ENCODE data around the gene ARHGEF28. TPM values are rescaled to one million over a fixed set of nuclear protein-coding genes. Genes with fewer than 3 reads are reported as not detected.

The ARHGEF28 gene
- polyA plus RNA-seq, 2 donors, result 5.9 to 6.5 TPM

- Histone ChIP-seq H3K27me3 (ENCODE audit: control insufficient read depth in 1 of 2, insufficient read depth in 2 of 2, low read length in 2 of 2) (no peaks in the 10 kb centered on the region), H3K4me1 (ENCODE audit: control insufficient read depth in 2 of 2, insufficient read depth in 2 of 2, low read length in 1 of 2) (peaks cover 2 to 11% of the 10 kb centered on the region in 2 donors), H3K27ac (ENCODE audit: low read depth in 2 of 2, low read length in 1 of 2) (no peak overlapping the region), H3K4me3 (ENCODE audit: low read depth in 1 of 2, low read length in 2 of 2) (no peak overlapping the region), H3K36me3 (ENCODE audit: control insufficient read depth in 2 of 2, insufficient read depth in 2 of 2, low read length in 1 of 2) (no peaks in the 10 kb centered on the region), H3K9me3 (ENCODE audit: control insufficient read depth in 2 of 2, insufficient read depth in 1 of 2, low read depth in 1 of 2, low read length in 1 of 2) (no peaks in the 10 kb centered on the region)
- WGBS, 2 donors, result 77 to 81% methylated on average over 7 of the region's 7 CpGs
These were observed 199.2 kb downstream of the ARHGEF28 start for GRCh38 chr5:73825199-73825598.

DNA sequence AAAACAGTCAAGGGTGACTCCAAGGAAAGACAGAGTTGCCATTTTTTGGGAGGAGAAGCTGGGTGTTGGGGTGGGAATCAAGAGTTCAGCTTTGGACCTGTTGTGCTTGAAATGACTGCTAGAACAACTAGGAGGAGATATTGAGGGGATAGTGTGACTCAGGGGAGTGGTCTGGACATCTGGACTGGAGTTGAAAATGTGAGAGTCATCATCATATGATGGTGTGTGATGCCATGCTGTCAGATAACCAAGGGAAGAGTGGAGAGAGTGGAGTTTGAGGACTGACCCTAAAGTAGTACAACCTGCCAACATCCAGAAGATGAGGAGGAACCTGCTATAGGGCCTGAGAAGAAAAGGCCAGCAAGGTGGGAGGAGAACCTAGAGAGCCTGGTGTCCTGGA lies 199.7 kb downstream of the ARHGEF28 start:
- peaks cover 2 to 6% of the 10 kb centered on the region in 2 donors for H3K4me1 ChIP-seq (ENCODE audit: control insufficient read depth in 2 of 2, insufficient read depth in 2 of 2, low read length in 1 of 2)
- H3K4me3 ChIP-seq (ENCODE audit: low read depth in 1 of 2, low read length in 2 of 2), result no peak overlapping the region
- H3K9me3 ChIP-seq (ENCODE audit: control insufficient read depth in 2 of 2, insufficient read depth in 1 of 2, low read depth in 1 of 2, low read length in 1 of 2), result no peaks in the 10 kb centered on the region
- H3K27ac ChIP-seq (ENCODE audit: low read depth in 2 of 2, low read length in 1 of 2), result peak overlapping the region; percentile 54 to 71
- H3K36me3 ChIP-seq (ENCODE audit: control insufficient read depth in 2 of 2, insufficient read depth in 2 of 2, low read length in 1 of 2), result no peaks in the 10 kb centered on the region
- no peaks in the 10 kb centered on the region for H3K27me3 ChIP-seq (ENCODE audit: control insufficient read depth in 1 of 2, insufficient read depth in 2 of 2, low read length in 2 of 2)

- WGBS, 2 donors, result 38 to 52% methylated on average over 7 of the region's 7 CpGs
- peak overlapping the region; percentile 54 to 70 for H3K27ac ChIP-seq (ENCODE audit: low read depth in 2 of 2, low read length in 1 of 2)
- no peaks in the 10 kb centered on the region for H3K36me3 ChIP-seq (ENCODE audit: control insufficient read depth in 2 of 2, insufficient read depth in 2 of 2, low read length in 1 of 2)
- H3K27me3 ChIP-seq (ENCODE audit: control insufficient read depth in 1 of 2, insufficient read depth in 2 of 2, low read length in 2 of 2), result no peaks in the 10 kb centered on the region
- H3K4me1 ChIP-seq (ENCODE audit: control insufficient read depth in 2 of 2, insufficient read depth in 2 of 2, low read length in 1 of 2), result peaks cover 2 to 6% of the 10 kb centered on the region in 2 donors
- no peaks in the 10 kb centered on the region for H3K9me3 ChIP-seq (ENCODE audit: control insufficient read depth in 2 of 2, insufficient read depth in 1 of 2, low read depth in 1 of 2, low read length in 1 of 2)
- H3K4me3 ChIP-seq (ENCODE audit: low read depth in 1 of 2, low read length in 2 of 2), result no peak overlapping the region
These were observed 200.5 kb downstream of the ARHGEF28 start for GRCh38 chr5:73826301-73827105.

DNA sequence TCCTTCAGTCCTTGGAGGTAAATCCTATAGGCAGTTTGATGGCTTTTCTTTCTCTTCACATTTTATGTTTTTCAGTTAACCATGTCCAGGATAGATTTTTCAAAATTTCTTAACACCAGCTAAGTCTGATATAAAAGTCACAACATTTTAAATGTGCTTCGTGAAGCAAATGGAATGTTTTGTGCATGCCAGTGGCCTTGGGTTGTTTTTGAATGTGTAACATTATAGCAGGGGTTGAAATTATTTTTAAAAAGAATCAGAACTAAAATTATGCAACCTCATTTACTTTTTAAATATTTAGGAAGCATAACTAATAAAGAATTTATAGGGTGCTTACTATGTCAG lies 201.1 kb downstream of the ARHGEF28 start:
- Histone ChIP-seq H3K4me1 (ENCODE audit: control insufficient read depth in 2 of 2, insufficient read depth in 2 of 2, low read length in 1 of 2) (peaks cover 2 to 6% of the 10 kb centered on the region in 2 donors), H3K36me3 (ENCODE audit: control insufficient read depth in 2 of 2, insufficient read depth in 2 of 2, low read length in 1 of 2) (no peaks in the 10 kb centered on the region), H3K27me3 (ENCODE audit: control insufficient read depth in 1 of 2, insufficient read depth in 2 of 2, low read length in 2 of 2) (no peaks in the 10 kb centered on the region), H3K9me3 (ENCODE audit: control insufficient read depth in 2 of 2, insufficient read depth in 1 of 2, low read depth in 1 of 2, low read length in 1 of 2) (no peaks in the 10 kb centered on the region), H3K4me3 (ENCODE audit: low read depth in 1 of 2, low read length in 2 of 2) (no peak overlapping the region), H3K27ac (ENCODE audit: low read depth in 2 of 2, low read length in 1 of 2) (peak overlapping the region in 1 of 2 donors; percentile 54)
- 34 to 55% methylated on average over 1 of the region's 1 CpG for WGBS, 2 donors

- Histone ChIP-seq H3K4me3 (ENCODE audit: low read depth in 1 of 2, low read length in 2 of 2) (no peak overlapping the region), H3K27me3 (ENCODE audit: control insufficient read depth in 1 of 2, insufficient read depth in 2 of 2, low read length in 2 of 2) (no peaks in the 10 kb centered on the region), H3K36me3 (ENCODE audit: control insufficient read depth in 2 of 2, insufficient read depth in 2 of 2, low read length in 1 of 2) (no peaks in the 10 kb centered on the region), H3K9me3 (ENCODE audit: control insufficient read depth in 2 of 2, insufficient read depth in 1 of 2, low read depth in 1 of 2, low read length in 1 of 2) (no peaks in the 10 kb centered on the region), H3K4me1 (ENCODE audit: control insufficient read depth in 2 of 2, insufficient read depth in 2 of 2, low read length in 1 of 2) (peaks cover 2 to 6% of the 10 kb centered on the region in 2 donors), H3K27ac (ENCODE audit: low read depth in 2 of 2, low read length in 1 of 2) (no peak overlapping the region)
- WGBS, 2 donors, result 70 to 73% methylated on average over 3 of the region's 3 CpGs
These were observed 202.5 kb downstream of the ARHGEF28 start for GRCh38 chr5:73828465-73828864.

- no peaks in the 10 kb centered on the region for H3K9me3 ChIP-seq (ENCODE audit: control insufficient read depth in 2 of 2, insufficient read depth in 1 of 2, low read depth in 1 of 2, low read length in 1 of 2)
- 59 to 70% methylated on average over 1 of the region's 1 CpG for WGBS, 2 donors
- no peak overlapping the region for H3K4me3 ChIP-seq (ENCODE audit: low read depth in 1 of 2, low read length in 2 of 2)
- H3K27me3 ChIP-seq (ENCODE audit: control insufficient read depth in 1 of 2, insufficient read depth in 2 of 2, low read length in 2 of 2), result no peaks in the 10 kb centered on the region
- peaks cover 2 to 3% of the 10 kb centered on the region in 2 donors for H3K4me1 ChIP-seq (ENCODE audit: control insufficient read depth in 2 of 2, insufficient read depth in 2 of 2, low read length in 1 of 2)
- no peaks in the 10 kb centered on the region for H3K36me3 ChIP-seq (ENCODE audit: control insufficient read depth in 2 of 2, insufficient read depth in 2 of 2, low read length in 1 of 2)
- no peak overlapping the region for H3K27ac ChIP-seq (ENCODE audit: low read depth in 2 of 2, low read length in 1 of 2)
These were observed 204.7 kb downstream of the ARHGEF28 start for GRCh38 chr5:73830646-73831045.

DNA sequence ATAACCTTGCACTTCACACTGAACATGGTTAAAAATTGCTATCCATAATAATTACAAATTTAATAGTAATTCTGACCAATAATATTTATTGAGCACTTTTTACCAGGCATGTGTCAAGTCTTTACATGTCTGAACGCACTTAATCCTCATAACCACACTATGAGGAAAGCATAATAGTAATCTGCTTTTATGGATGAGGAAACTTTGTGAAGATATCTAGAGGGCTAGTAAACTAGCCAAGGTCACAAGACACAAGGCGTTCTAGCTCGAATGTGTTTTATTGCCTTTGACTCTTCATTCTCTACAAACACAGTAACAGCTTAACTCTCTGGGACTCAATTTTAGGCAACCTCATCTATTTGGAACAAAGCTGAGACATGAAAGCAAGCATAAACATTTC lies 205.1 kb downstream of the ARHGEF28 start:
- Histone ChIP-seq H3K27ac (ENCODE audit: low read depth in 2 of 2, low read length in 1 of 2) (no peak overlapping the region), H3K4me1 (ENCODE audit: control insufficient read depth in 2 of 2, insufficient read depth in 2 of 2, low read length in 1 of 2) (peaks cover 2 to 3% of the 10 kb centered on the region in 2 donors), H3K9me3 (ENCODE audit: control insufficient read depth in 2 of 2, insufficient read depth in 1 of 2, low read depth in 1 of 2, low read length in 1 of 2) (no peaks in the 10 kb centered on the region)

GRCh38 chr5:73834693-73835092 lies 208.7 kb downstream of the ARHGEF28 start:
- no peaks in the 10 kb centered on the region for H3K9me3 ChIP-seq (ENCODE audit: control insufficient read depth in 2 of 2, insufficient read depth in 1 of 2, low read depth in 1 of 2, low read length in 1 of 2)
- WGBS, 2 donors, result 88 to 91% methylated on average over 2 of the region's 2 CpGs
- no peaks in the 10 kb centered on the region for H3K27me3 ChIP-seq (ENCODE audit: control insufficient read depth in 1 of 2, insufficient read depth in 2 of 2, low read length in 2 of 2)
- H3K4me3 ChIP-seq (ENCODE audit: low read depth in 1 of 2, low read length in 2 of 2), result no peak overlapping the region
- H3K36me3 ChIP-seq (ENCODE audit: control insufficient read depth in 2 of 2, insufficient read depth in 2 of 2, low read length in 1 of 2), result no peaks in the 10 kb centered on the region
- H3K27ac ChIP-seq (ENCODE audit: low read depth in 2 of 2, low read length in 1 of 2), result no peak overlapping the region
- no peaks in the 10 kb centered on the region for H3K4me1 ChIP-seq (ENCODE audit: control insufficient read depth in 2 of 2, insufficient read depth in 2 of 2, low read length in 1 of 2)

More for the DNA sequence above, 205.1 kb downstream of the ARHGEF28 start:
- H3K27me3 ChIP-seq (ENCODE audit: control insufficient read depth in 1 of 2, insufficient read depth in 2 of 2, low read length in 2 of 2), result no peaks in the 10 kb centered on the region
- H3K36me3 ChIP-seq (ENCODE audit: control insufficient read depth in 2 of 2, insufficient read depth in 2 of 2, low read length in 1 of 2), result no peaks in the 10 kb centered on the region
- WGBS, 2 donors, result 37 to 46% methylated on average over 3 of the region's 3 CpGs
- no peak overlapping the region for H3K4me3 ChIP-seq (ENCODE audit: low read depth in 1 of 2, low read length in 2 of 2)

GRCh38 chr5:73835726-73836125 lies 209.7 kb downstream of the ARHGEF28 start:
- WGBS, 2 donors, result 63 to 73% methylated on average over 2 of the region's 2 CpGs
- no peaks in the 10 kb centered on the region for H3K4me1 ChIP-seq (ENCODE audit: control insufficient read depth in 2 of 2, insufficient read depth in 2 of 2, low read length in 1 of 2)
- no peaks in the 10 kb centered on the region for H3K27me3 ChIP-seq (ENCODE audit: control insufficient read depth in 1 of 2, insufficient read depth in 2 of 2, low read length in 2 of 2)
- H3K9me3 ChIP-seq (ENCODE audit: control insufficient read depth in 2 of 2, insufficient read depth in 1 of 2, low read depth in 1 of 2, low read length in 1 of 2), result no peaks in the 10 kb centered on the region
- no peaks in the 10 kb centered on the region for H3K36me3 ChIP-seq (ENCODE audit: control insufficient read depth in 2 of 2, insufficient read depth in 2 of 2, low read length in 1 of 2)
- no peak overlapping the region for H3K4me3 ChIP-seq (ENCODE audit: low read depth in 1 of 2, low read length in 2 of 2)
- no peak overlapping the region for H3K27ac ChIP-seq (ENCODE audit: low read depth in 2 of 2, low read length in 1 of 2)

- Histone ChIP-seq H3K4me3 (ENCODE audit: low read depth in 1 of 2, low read length in 2 of 2) (no peak overlapping the region), H3K36me3 (ENCODE audit: control insufficient read depth in 2 of 2, insufficient read depth in 2 of 2, low read length in 1 of 2) (no peaks in the 10 kb centered on the region), H3K4me1 (ENCODE audit: control insufficient read depth in 2 of 2, insufficient read depth in 2 of 2, low read length in 1 of 2) (no peaks in the 10 kb centered on the region), H3K9me3 (ENCODE audit: control insufficient read depth in 2 of 2, insufficient read depth in 1 of 2, low read depth in 1 of 2, low read length in 1 of 2) (no peaks in the 10 kb centered on the region), H3K27me3 (ENCODE audit: control insufficient read depth in 1 of 2, insufficient read depth in 2 of 2, low read length in 2 of 2) (no peaks in the 10 kb centered on the region), H3K27ac (ENCODE audit: low read depth in 2 of 2, low read length in 1 of 2) (no peak overlapping the region)
These were observed 210.6 kb downstream of the ARHGEF28 start for GRCh38 chr5:73836607-73837006.
